WTC11 (cell line): ENCODE data around the gene CCDC185.

Source experiments
- ATF2 ChIP-seq: sonication (generic); formaldehyde crosslinking; IDR thresholded peaks from 2 replicates; pipeline ENCODE4 v1.8.1; 2022; ENCODE audit warnings: low read depth, missing genetic modification reagents, borderline replicate concordance
- ATF3 ChIP-seq: sonication (generic); formaldehyde crosslinking; conservative IDR thresholded peaks from 2 replicates; pipeline ENCODE4 v1.8.1; 2022; ENCODE audit warnings: mild to moderate bottlenecking, missing genetic modification reagents
- CREB1 ChIP-seq: sonication (generic); formaldehyde crosslinking; IDR thresholded peaks from 2 replicates; pipeline ENCODE4 v1.8.0; 2023; ENCODE audit warnings: mild to moderate bottlenecking, missing genetic modification reagents
- CTCF ChIP-seq: fragments of 200-600 bp; IDR thresholded peaks from 2 replicates; pipeline ENCODE4 v1.8.0; 2022; ENCODE audit warnings: antibody characterized with exemption
- E2F1 ChIP-seq: sonication (generic); formaldehyde crosslinking; IDR thresholded peaks from 2 replicates; pipeline ENCODE4 v1.8.0; 2022; ENCODE audit warnings: mild to moderate bottlenecking, missing genetic modification reagents
- FOXP1 ChIP-seq: sonication (generic); formaldehyde crosslinking; IDR thresholded peaks from 2 replicates; pipeline ENCODE4 v1.8.0; 2022; ENCODE audit warnings: missing genetic modification reagents, mild to moderate bottlenecking, moderate library complexity, borderline replicate concordance
- HMGA2 ChIP-seq: fragments of 250-450 bp; sonication (Bioruptor Pico); IDR thresholded peaks from 2 replicates; pipeline ENCODE4 v1.4.0; 2021; ENCODE audit warnings: mild to moderate bottlenecking, moderate library complexity
- USF2 ChIP-seq: sonication (generic); formaldehyde crosslinking; IDR thresholded peaks from 2 replicates; pipeline ENCODE4 v1.8.1; 2023; ENCODE audit warnings: mild to moderate bottlenecking, missing genetic modification reagents, moderate library complexity
- ZBTB43 ChIP-seq: sonication (generic); formaldehyde crosslinking; IDR thresholded peaks from 2 replicates; pipeline ENCODE4 v1.8.1; 2023; ENCODE audit warnings: mild to moderate bottlenecking, missing genetic modification reagents
- ZNF121 ChIP-seq: sonication (generic); formaldehyde crosslinking; IDR thresholded peaks from 2 replicates; pipeline ENCODE4 v1.8.0; 2023; ENCODE audit warnings: missing genetic modification reagents
- ZNF423 ChIP-seq: fragments of 250-450 bp; sonication (Bioruptor Pico); IDR thresholded peaks from 2 replicates; pipeline ENCODE4 v2.1.2; 2022; ENCODE audit warnings: mild to moderate bottlenecking, moderate library complexity

- TF ChIP-seq ATF2 (CRISPR knock-in tag) (no peak), CREB1 (no peak), HMGA2 (no peak), ATF3 (CRISPR knock-in tag) (no peak), CTCF (no peak), ZNF121 (CRISPR knock-in tag) (no peak), USF2 (CRISPR knock-in tag) (no peak), ZNF423 (CRISPR knock-in tag) (no peak), FOXP1 (CRISPR knock-in tag) (no peak), E2F1 (CRISPR knock-in tag) (no peak), ZBTB43 (CRISPR knock-in tag) (no peak)
Observed at GRCh38 chr1:223429821-223430220, 36.6 kb downstream of the CCDC185 start.
